ENCODE data around the gene APOBEC4. TPM values are rescaled to one million over a fixed set of nuclear protein-coding genes. Genes with fewer than 3 reads are reported as not detected.

The APOBEC4 gene
- total RNA-seq, 1 donor from 2014 or later: not detected

GRCh38 chr1:183635099-183635605 lies 18.0 kb downstream of the APOBEC4 start:
- Histone ChIP-seq H3K4me3 (ENCODE audit: low read depth, low read length) (peak overlapping the region; percentile 69), H3K36me3 (ENCODE audit: control insufficient read depth, insufficient read depth, low read length) (no peaks in the 10 kb centered on the region), H3K27me3 (ENCODE audit: control insufficient read depth, insufficient read depth, low read length) (no peaks in the 10 kb centered on the region)
- DNase-seq (ENCODE audit: low read depth): no peak
- TF ChIP-seq, protein P1, sequence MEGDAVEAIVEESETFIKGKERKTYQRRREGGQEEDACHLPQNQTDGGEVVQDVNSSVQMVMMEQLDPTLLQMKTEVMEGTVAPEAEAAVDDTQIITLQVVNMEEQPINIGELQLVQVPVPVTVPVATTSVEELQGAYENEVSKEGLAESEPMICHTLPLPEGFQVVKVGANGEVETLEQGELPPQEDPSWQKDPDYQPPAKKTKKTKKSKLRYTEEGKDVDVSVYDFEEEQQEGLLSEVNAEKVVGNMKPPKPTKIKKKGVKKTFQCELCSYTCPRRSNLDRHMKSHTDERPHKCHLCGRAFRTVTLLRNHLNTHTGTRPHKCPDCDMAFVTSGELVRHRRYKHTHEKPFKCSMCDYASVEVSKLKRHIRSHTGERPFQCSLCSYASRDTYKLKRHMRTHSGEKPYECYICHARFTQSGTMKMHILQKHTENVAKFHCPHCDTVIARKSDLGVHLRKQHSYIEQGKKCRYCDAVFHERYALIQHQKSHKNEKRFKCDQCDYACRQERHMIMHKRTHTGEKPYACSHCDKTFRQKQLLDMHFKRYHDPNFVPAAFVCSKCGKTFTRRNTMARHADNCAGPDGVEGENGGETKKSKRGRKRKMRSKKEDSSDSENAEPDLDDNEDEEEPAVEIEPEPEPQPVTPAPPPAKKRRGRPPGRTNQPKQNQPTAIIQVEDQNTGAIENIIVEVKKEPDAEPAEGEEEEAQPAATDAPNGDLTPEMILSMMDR (IDR thresholded peaks at IDR 0.05; ENCODE audit: insufficient read depth, low read length, poor library complexity, severe bottlenecking): no peak

- H3K4me3 ChIP-seq (ENCODE audit: low read depth, low read length): peak overlapping the region; percentile 69
- TF ChIP-seq, protein P1 (IDR thresholded peaks at IDR 0.05; ENCODE audit: insufficient read depth, low read length, poor library complexity, severe bottlenecking): no peak
- H3K36me3 ChIP-seq (ENCODE audit: control insufficient read depth, insufficient read depth, low read length): no peaks in the 10 kb centered on the region
- no peaks in the 10 kb centered on the region for H3K27me3 ChIP-seq (ENCODE audit: control insufficient read depth, insufficient read depth, low read length)
- DNase-seq (ENCODE audit: low read depth): no peak
Measured at GRCh38 chr1:183634429-183635065, 18.6 kb downstream of the APOBEC4 start.

DNA sequence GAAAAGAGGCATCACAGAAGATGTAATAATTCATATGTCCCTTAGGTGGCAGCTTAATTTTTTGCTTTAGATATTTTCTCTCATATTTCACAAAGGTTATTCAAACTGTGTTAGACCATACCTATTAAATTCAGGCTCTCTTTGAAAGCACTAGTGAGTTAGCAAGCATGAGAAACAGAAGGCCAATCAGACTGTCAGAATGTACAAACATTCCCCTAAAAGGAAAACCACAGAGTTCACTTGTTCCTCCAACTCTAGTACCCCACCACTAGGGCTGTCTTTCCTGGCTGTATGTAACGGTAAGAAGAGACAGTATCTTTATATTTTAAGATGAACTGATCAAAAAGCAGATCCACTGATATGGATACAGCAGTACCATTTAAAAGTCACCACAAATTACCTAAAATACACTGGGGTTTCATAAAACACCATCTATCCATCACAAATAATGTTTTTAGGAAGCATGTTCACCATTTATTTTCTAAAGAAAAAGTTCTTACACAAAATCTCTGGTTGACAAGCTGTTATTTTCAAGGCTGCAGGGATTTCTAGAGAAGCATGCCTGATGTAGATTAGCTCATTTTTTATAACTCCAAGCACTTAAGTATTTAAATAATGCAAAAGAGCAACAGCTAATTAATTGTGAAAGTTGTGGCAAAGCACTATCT lies 19.3 kb downstream of the APOBEC4 start:
- H3K36me3 ChIP-seq (ENCODE audit: control insufficient read depth, insufficient read depth, low read length): no peaks in the 10 kb centered on the region
- H3K27me3 ChIP-seq (ENCODE audit: control insufficient read depth, insufficient read depth, low read length): no peaks in the 10 kb centered on the region
- H3K4me3 ChIP-seq (ENCODE audit: low read depth, low read length): peak overlapping the region; percentile 69
- DNase-seq (ENCODE audit: low read depth): peak; percentile 51
- TF ChIP-seq, protein P1 (IDR thresholded peaks at IDR 0.05; ENCODE audit: insufficient read depth, low read length, poor library complexity, severe bottlenecking): peak; percentile 55

DNA sequence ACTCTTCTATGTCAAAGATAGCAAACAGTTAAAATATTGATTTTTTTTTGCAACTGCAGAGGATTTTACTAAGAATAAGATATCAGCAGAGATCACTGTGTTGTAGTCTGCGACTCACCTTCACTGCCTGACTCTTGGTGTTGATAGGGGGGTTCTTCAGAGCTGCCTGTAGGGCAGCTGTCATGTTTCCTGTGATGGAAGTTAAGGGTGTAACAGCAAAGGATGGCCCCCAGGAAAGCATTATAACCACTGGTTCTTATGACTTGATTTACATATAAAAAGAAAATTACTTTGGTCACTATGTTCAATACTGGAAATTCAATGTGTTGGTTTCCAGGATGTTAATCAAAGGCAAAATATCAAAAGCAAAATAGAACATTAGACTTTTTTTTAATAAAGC lies 20.2 kb downstream of the APOBEC4 start:
- Histone ChIP-seq H3K36me3 (ENCODE audit: control insufficient read depth, insufficient read depth, low read length) (no peaks in the 10 kb centered on the region), H3K27me3 (ENCODE audit: control insufficient read depth, insufficient read depth, low read length) (no peaks in the 10 kb centered on the region), H3K4me3 (ENCODE audit: low read depth, low read length) (peak overlapping the region; percentile 14)
- DNase-seq (ENCODE audit: low read depth): no peak
- TF ChIP-seq, protein P1 (IDR thresholded peaks at IDR 0.05; ENCODE audit: insufficient read depth, low read length, poor library complexity, severe bottlenecking): no peak

DNA sequence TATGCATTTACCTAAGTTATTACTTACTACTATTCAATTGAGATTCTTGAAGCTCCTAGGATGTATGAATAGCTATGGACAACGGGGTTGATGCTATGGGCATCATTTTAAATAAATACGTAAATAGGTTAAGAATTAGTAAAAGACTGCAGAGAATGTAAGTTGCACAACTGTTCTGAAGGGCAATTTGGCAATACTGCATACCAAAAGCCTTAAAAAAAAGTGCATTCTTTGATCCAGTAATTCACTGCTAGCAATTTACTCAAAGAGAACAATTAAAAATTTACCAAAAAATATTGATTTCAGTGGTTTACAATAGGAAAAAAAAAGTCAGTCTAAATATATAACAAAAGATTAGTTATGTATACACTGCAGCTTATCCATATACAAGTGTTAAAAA lies 21.0 kb downstream of the APOBEC4 start:
- Histone ChIP-seq H3K4me3 (ENCODE audit: low read depth, low read length) (no peak overlapping the region), H3K27me3 (ENCODE audit: control insufficient read depth, insufficient read depth, low read length) (no peaks in the 10 kb centered on the region), H3K36me3 (ENCODE audit: control insufficient read depth, insufficient read depth, low read length) (no peaks in the 10 kb centered on the region)
- TF ChIP-seq, protein P1 (IDR thresholded peaks at IDR 0.05; ENCODE audit: insufficient read depth, low read length, poor library complexity, severe bottlenecking): no peak
- DNase-seq (ENCODE audit: low read depth): no peak

Data from kidney epithelial cell (primary cell).